OCI-M1 (cell line): ENCODE data around the gene INO80.

ENCODE experiments used
- DNase-seq: peaks from one replicate; lab custom pipeline; 2025; lab: John Stamatoyannopoulos, UW

The INO80 gene

DNA sequence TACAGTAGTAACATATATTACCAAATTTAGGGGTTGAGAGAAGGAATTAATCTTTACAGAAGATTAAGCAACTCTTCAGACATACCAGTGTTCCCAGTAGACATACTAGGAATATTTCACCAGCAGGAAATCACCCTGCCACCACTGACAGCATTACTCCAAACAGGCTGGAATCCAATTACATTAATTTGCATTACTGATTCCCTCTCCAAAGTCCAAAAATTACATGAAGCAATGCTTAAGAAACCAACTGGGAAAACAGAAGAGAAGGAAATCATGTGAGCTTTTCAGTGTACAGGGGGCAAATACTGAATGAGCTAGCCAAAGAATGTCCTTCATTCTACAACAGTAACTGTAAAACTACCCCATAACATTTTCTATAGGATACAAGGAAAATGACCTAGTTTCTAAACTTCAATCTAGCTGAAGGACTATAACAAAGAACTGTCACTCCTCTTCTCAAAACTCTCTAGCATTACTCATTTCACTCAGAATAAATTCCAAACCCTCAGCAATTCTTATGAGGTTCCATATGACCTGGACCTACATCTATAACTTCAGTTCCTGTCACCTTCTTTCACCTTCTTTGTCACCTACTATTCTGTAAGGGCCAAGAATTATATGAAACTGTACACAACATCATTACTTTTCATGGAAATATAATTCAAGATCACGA, 72.7 kb downstream of the INO80 start:
- no peak for DNase-seq

DNA sequence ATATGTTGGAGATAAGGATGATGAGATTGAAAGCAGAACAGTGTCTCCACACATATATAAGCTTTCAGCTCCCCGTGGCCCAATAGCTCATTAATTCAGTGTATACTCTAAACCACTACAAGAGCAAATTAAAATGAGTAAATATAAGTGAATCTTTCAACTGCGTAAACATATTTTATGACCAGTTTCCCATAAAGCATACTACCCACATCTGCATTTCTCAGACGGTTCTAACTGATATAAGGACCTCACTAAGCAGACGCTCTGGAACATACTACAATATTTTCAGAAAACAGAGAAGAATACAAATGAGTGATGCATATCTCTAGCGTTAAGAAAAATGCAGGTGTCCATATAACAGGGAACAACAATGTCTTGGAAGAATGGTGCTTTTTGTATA, 73.2 kb downstream of the INO80 start:
- DNase-seq, result no peak

DNA sequence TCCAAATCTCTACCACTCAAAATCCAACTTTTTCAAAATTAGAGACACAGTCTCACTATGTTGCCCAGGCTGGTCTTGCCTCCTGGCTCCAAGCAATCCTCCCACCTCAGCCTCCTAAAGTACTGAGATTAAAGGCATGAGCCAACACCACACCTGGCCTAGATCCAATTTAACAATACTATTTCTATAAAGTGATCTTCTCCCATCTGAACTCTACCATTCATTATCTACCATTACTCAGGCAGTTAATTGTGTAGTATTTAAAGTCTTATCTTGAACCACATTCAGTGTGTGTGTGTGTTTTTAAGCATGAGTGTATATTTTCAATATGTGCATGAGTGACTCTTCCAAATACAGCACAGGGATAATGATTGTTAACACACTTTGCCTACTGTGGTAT, 77.0 kb downstream of the INO80 start:
- peak; percentile 7 for DNase-seq

DNA sequence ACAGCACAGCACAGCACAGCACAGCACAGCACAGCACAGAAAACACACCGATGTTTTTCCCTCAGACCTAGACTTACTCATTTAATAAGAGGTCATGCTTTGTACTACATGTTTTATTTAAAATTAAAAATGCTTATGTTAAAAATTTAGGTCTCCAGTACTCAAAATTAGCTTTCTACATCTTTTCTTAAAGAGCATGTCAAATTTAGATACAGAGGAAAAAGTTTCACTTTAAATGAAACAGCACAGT, 84.1 kb downstream of the INO80 start:
- DNase-seq, result no peak

DNA sequence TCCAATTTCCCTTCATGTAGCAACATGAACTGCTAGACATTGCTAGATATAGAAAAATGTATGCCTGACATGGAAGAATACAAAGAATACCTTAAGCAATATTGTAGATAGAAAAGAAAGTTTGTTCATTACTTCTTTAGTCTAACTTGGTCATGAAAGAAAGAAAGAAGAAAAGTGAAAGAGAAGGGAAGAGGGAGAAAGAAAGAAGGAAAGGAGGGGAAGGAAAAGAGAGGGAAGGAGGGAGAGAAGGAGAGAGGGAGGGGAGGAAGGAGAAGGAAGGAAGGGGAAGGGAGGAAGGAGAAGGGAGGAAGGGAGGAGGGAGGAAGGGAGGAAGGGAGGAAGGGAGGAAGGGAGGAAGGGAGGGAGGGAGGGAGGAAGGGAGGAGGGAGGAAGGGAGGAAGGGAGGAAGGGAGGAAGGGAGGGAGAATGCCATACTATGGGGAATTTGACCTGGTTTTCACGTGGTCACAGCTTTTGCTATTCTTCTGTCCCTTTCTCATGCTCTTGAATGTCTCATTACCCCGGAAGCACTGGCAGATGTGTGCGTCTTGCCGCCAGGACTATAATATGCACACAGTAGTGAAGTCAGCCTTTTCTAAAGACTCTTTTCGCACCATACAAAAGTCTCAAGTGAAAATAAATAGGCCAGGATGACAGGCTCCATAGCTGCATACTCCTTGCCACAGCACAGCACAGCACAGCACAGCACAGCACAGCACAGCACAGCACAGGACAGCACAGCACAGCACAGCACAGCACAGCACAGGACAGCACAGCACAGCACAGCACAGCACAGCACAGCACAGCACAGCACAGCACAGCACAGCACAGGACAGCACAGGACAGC, 84.6 kb downstream of the INO80 start:
- DNase-seq, result no peak

DNA sequence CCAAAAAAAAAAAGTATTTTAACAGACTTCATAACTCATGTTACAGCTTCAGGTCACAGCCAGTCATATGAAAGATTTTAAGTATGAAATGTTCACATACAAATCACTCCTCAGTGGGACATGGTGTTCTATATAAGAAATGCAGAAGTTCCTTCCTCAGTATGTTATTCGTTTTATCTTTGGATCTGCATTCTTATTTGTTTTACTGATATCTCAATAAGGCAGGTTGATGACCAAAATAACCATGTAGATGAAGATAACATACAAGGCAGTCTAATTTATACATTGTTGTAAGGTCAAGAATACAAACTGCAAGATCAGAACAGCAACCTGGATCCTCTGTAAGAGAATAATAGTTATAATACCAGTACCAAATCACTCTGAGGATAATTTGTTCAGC, 87.2 kb downstream of the INO80 start:
- peak; percentile 10 for DNase-seq

DNA sequence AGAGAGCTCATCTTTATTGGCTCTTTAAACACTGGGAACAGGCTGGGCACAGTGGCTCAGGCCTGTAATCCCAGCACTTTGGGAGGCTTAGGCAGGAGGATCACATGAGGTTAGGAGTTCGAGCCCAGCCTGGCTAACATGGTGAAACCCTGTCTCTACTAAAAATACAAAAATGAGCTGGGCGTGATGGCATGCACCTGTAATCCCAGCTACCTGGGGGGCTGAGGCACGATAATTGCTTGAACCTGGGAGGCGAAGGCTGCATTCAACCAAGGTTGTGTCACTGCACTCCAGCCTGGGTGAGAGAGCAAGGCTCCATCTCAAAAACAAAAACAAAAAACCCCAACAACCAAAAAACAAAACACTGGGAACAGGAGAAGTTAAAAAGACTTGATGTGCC, 90.7 kb downstream of the INO80 start:
- DNase-seq, result no peak

DNA sequence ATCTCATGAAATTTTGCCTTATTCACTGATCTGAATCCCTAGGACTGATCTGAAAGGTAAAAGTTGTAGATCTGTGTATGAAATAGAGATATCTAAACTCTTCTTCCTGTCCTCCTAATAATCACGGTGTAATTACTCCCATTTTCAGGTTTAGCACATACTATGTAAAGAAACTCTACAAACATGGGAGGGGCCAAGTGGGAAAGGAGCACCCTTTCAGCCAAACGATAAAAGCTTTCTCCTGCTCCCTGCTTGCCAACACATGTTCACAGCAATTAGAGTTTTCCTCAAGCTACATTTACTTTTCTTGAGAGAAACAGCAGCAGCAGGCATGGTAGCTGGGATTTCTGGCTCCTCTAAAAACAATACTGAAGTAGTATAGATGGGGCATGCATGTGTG, 91.2 kb downstream of the INO80 start:
- no peak for DNase-seq

DNA sequence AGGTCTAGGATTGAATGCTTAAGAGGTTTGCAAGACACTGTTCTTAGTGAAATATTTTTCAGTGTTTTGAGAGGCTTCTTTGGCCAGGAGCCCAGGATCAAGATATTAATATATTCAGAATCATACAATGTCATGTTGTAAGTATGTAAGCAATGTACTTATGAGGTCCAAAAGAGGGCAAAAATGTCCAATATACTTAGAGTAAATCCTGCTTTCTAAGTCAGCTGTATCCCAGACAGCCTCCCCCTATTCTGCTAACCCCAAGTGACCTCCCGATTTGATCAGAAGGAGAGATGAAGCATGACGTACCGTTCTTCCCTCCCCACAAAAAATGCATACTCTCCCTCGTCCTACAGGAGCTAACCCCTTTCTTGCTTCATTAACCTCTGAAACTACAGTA, 91.9 kb downstream of the INO80 start:
- DNase-seq, result no peak

DNA sequence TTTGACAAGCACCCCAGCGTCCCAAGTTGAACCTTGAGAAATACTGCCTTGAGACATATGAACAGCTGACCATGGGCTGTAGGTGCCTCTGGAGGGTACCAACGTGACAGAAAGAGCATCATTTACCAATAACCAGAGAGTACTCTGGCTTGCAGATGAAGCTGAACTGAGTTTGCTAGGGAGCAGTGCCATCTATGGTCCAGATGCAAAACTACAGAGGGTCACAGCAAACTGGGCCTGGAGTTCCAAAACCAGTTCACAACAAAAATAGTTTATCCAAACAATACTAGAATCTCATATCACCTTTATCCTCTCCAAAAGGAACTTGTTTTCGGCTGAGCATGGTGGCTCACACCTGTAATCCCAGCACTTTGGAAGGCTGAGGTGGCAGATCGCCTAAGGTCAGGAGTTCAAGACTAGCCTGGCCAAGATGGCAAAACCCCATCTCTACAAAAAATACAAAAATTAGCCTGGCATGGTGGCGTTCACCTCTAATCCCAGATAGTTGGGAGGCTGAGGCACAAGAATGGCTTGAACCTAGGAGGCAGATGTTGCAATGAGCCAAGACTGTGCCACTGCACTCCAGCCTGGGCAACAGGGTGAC, 93.5 kb downstream of the INO80 start:
- DNase-seq, result peak; percentile 50

DNA sequence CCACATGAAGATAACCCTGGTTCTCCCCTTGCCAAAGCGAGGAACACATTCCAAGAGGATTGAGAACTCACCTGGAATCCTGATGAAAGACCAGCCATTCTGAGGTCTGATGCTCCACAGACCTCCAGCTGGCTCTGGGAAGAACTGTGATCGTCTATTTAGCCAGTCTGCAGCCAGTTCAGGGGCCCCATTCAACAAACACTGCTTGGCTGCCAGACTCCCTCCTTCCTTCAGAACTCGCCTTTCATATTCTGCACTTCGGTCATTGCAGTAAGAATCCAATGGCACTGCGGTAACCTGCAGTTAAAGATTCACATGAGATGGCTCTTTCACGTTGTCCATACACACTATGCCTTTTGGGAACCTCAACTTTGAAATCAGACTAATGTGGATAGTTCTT, 95.3 kb downstream of the INO80 start:
- DNase-seq, result no peak

DNA sequence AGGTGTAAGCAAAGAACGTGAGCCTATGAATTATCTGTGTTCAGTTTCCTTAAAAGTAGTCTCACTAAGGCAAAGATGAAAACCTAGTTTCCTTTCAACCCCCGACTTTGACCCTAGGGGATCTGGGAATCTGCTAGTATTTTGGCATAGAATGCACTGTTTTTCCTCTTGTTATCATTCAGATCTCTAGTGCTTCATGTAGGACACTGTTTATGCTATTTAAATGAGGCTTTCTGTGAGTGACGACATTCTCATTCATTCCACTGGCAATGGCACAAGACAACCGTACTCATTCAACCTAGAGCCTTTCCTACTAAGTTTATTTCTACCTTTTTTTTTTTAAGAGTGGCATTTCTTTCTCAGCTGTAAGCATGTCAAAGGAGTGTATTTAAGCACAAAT, 95.8 kb downstream of the INO80 start:
- DNase-seq, result no peak

DNA sequence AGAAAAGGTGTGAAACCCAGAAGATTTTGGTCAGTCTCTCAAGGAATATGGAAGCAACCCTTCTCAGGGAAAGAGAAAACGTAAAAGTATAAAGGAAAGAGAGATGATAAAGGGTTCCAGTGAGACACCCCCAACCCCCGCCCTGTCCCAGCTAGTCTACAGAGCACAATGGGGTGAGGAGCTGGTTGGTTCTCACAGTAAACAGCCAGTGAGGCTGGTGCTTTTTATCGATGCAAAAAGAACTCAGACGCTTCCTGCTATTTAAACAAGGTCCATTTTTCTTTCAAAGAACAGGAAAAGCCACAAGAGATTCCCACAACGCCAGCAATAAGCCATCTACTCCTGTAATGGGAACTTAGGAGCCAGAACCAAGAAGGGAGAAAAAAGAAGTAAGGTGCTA, 96.9 kb downstream of the INO80 start:
- DNase-seq, result no peak

DNA sequence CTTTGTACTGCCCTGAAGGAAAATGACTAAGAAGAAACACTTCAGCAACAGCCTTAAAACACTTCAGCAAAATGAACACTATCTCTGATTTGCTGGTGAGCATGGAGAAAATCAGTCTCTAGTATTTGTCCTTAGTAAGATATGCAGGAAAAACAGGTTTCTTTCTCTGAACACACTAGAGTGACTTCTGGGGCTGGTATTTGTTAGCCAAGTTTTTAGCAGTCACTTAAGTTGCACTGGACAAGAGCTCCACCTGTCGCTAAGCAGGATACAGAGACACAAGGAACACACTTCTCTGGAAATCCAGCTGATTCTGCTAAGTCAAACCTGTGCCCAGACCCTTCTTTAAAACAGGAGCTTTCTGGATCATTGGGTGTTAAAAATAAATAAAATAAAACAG, 97.5 kb downstream of the INO80 start:
- no peak for DNase-seq

DNA sequence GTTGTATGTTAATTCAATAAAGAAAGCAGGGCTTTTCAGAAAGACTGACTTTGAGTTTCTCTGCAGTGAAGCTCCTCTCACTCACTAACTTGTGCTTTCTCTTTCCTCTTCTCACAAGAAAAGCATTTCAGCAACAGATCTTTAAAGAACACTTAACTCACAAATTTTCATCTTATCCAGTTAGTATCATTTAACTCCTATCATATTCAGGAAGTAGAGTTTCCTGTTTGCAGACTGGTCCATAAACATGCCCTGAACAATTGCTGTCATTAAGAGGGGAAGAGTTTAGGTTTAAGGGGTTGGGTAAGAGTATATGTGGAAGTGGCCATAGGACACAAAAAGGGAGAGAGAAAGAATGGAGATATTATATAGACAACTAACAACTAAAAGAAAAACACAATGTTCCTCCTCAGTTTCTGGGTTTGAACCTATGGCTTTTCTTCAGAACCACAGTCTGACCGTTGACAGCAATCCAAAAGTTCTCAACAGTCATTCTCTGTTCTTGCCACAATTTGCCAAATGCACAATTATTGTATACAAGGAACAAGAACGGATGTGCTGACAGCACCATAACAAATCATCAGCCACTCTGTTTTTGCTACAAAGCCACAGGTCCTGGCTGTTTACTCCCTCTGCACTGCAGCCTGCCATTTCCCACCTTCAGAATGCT, 98.9 kb downstream of the INO80 start:
- no peak for DNase-seq

DNA sequence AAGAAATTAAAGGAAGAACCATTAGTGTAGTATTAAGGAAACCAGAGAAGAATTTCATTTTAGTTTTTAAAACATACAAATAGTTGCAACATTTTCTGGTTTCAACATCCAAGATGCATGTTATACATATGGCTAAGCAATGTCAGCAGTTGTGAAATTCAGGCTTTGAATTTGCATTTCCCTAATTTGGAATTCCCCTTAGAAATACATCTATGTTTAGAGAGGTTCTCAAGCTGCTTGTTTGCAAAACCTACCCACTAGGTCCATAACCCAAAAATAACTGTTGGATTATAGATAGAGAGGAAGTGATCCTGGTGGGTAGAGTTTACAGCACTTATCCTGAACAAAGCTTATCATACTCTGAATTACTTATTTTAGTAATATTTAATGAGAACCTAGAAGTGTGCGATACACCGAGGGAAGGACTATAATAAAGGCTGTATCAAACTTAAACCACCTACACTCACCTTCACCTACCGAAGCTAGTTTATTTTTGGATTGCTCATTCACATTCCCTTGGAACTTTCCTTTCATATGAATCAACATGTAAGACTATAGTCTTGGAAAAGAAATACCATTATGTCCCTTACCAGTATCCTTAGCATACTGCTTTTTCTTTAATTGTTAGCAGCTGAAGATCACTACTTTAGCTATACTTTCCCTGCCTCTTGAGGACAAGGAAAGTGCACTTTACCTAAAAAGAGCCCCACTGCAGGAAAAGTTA, 102.2 kb downstream of the INO80 start:
- no peak for DNase-seq

DNA sequence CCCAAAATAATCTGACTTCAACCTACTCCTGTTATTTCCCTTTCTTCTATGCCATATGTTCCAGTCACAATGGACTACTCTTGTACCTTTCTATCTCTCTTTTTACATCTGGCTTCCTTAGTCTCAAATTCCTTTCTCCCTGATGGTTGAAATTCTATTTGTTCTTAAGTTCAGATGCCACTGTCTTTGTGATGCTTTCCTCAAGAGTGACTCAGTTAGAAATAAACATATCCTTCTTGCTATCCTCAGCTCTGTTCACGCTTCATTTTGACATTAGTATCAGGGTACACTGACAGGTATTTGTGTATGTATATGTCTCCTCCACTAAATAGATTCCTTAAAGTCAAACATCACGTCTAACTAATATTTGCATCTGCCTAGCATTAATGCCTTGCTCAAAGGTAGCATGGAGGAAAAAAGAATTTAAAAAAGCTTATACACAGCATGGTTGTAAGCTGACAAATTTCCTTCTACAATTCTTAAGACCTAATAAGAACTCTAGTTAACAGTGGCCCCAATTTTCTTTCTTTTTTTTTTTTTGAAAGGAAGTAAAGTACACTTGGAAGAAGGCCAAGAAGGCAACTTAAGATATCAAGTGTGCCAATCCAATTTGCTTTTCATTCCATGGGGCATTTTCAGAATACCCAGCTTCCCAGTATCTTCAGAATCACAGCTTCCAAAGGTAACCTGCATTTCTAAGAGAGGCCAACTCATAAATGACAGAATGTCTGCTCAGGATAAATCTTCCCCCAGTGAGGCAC, 104.8 kb downstream of the INO80 start:
- no peak for DNase-seq

DNA sequence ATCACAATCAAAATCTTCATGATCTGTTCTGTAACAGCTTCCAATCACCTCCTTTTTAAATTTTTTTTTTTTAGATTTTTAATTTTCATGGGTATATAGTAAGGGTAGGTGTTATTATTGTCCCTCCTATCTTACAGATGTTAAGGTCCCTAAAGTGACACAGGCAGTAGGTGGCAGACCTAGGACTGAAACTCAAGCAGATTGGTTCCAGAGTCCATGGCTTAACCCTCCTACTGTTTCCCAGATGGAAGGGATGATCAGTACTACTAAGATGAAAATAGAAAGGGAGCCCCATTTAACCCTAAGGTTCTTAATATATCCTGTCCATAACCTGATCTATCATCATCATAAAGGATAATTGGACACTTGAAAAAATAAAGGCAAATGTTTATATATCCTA, 105.7 kb downstream of the INO80 start:
- no peak for DNase-seq

DNA sequence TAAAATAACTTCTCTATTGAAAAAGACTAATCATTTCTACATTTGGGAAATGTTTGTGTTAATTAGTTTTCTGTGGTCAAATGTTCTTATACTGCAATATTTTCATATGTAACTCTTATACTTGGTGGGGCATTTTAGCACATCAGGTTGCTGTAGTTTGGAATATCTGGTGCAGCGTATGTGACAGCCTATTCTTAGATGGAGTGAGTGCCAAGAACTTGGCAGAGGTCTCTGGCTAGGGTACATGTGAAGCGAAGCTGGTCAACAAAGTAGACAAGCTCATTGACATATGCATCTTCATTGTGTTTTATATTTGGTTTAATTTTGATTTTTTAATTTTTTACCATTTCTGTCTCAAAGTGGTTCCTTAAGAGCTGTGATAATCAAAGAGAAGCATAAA, 109.6 kb downstream of the INO80 start:
- DNase-seq, result no peak

DNA sequence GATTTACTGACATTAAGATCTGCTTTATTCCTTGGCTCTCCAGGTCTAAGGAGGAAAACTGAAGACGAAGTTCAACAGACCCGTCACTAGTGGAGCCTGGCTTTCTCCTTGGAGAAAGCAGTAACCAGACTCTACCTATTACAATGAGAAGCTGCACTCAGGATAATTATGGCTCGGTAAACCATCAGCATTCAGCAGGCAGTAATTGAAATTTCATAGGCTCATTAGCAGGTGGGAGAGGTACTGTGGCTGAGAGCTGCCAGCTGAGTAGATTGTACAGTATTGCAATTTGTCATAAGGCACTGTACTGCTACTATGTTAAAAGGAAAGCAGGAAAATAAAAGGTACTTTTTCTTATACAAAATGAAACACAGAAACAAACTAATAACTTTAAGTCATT, 111.6 kb downstream of the INO80 start:
- no peak for DNase-seq

DNA sequence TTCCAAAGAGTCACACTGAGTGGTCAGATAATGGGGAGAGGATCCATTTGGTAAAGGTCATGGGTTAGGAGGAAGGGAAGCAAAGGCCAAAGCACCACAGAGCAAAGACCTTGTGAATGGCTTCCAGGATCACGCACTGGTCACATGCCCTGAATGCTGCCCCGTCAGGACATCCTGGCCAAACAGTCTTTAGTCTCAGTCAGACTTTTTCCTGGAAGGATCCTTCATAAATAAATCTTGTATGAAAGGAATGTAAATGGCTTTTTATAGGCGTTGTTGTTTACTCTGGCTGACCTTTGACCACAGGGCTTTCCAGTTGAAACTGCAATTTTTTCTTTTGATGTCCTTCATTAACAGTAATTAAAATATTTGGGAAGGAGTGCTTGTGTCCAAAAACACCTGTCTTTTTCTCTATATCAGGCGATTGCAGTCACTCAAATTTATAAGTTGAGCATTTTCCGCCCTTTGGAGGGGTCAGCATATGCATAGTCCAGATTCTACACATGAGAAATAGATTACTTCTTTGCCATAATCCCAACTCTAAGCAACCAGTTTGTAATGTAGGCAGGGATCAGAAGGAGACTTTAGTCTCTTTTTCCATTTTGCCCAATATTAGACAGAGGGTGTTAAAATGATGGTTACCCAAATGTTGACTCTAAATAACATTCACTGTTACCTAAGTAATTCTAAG, 114.4 kb downstream of the INO80 start:
- DNase-seq, result no peak
